HUES6 (cell line): Measurements from ENCODE around the gene EMCN.
"Not testable (repeated sequence)": the region's sequence is repeated elsewhere in the genome, so short reads cannot be mapped to it uniquely, and the experiment has no call there.

Experiments
- H3K27ac ChIP-seq: 2 replicates; pipeline ENCODE4 v1.7.0; 2013; ENCODE audit warnings: low read depth, mild to moderate bottlenecking, low read length, inconsistent platforms
- H3K27me3 ChIP-seq: 2 replicates; pipeline ENCODE4 v1.6.1; 2013; ENCODE audit warnings: low read length; ENCODE audit not compliant: control insufficient read depth, insufficient read depth
- H3K36me3 ChIP-seq: 2 replicates; pipeline ENCODE4 v1.6.1; 2013; ENCODE audit warnings: low read length; ENCODE audit not compliant: control insufficient read depth, insufficient read depth
- H3K4me1 ChIP-seq: 2 replicates; pipeline ENCODE4 v1.6.1; 2013; ENCODE audit warnings: low read length; ENCODE audit not compliant: control insufficient read depth, insufficient read depth
- H3K4me3 ChIP-seq: 2 replicates; pipeline ENCODE4 v1.5.1; 2013; ENCODE audit warnings: low read depth, low read length
- H3K9ac ChIP-seq: one replicate; pipeline ENCODE4 v1.6.1; 2013; ENCODE audit warnings: mild to moderate bottlenecking, low read length
- H3K9me3 ChIP-seq: 2 replicates; pipeline ENCODE4 v1.6.1; 2013; ENCODE audit warnings: low read depth, low read length; ENCODE audit not compliant: control insufficient read depth, insufficient read depth

EMCN gene

GRCh38 chr4:100386270-100386669 is 131.6 kb downstream of the EMCN start:
- Histone ChIP-seq H3K9ac (no peak overlapping the region), H3K4me1 (no peaks in the 10 kb centered on the region), H3K4me3 (no peak overlapping the region), H3K9me3 (no peaks in the 10 kb centered on the region), H3K36me3 (no peaks in the 10 kb centered on the region), H3K27me3 (no peaks in the 10 kb centered on the region), H3K27ac (no peak overlapping the region)

- not testable (repeated sequence) for H3K36me3 ChIP-seq, H3K4me1 ChIP-seq, H3K27ac ChIP-seq, H3K27me3 ChIP-seq, H3K9me3 ChIP-seq, H3K9ac ChIP-seq, H3K4me3 ChIP-seq
These were observed 137.4 kb downstream of the EMCN start for GRCh38 chr4:100380401-100380800.

GRCh38 chr4:100379583-100380105 is 138.2 kb downstream of the EMCN start:
- no peak overlapping the region for H3K9ac ChIP-seq
- H3K9me3 ChIP-seq, result no peaks in the 10 kb centered on the region
- H3K27ac ChIP-seq, result no peak overlapping the region
- no peaks in the 10 kb centered on the region for H3K36me3 ChIP-seq
- no peak overlapping the region for H3K4me3 ChIP-seq
- peaks cover 4% of the 10 kb centered on the region; the same call in 1 of the 2 replicates for H3K4me1 ChIP-seq
- H3K27me3 ChIP-seq, result no peaks in the 10 kb centered on the region

GRCh38 chr4:100372432-100372831 is 145.4 kb downstream of the EMCN start:
- Histone ChIP-seq H3K36me3 (no peaks in the 10 kb centered on the region), H3K9ac (no peak overlapping the region), H3K4me3 (no peak overlapping the region), H3K27me3 (no peaks in the 10 kb centered on the region), H3K9me3 (no peaks in the 10 kb centered on the region), H3K4me1 (no peaks in the 10 kb centered on the region), H3K27ac (no peak overlapping the region)

- Histone ChIP-seq H3K9me3 (no peaks in the 10 kb centered on the region), H3K4me3 (no peak overlapping the region), H3K4me1 (peaks cover 6% of the 10 kb centered on the region; the same call in 1 of the 2 replicates), H3K36me3 (no peaks in the 10 kb centered on the region), H3K27me3 (no peaks in the 10 kb centered on the region), H3K27ac (no peak overlapping the region), H3K9ac (no peak overlapping the region)
These were observed 148.0 kb downstream of the EMCN start for GRCh38 chr4:100369871-100370270.

- Histone ChIP-seq H3K9ac (no peak overlapping the region), H3K27me3 (no peaks in the 10 kb centered on the region), H3K36me3 (no peaks in the 10 kb centered on the region), H3K9me3 (no peaks in the 10 kb centered on the region), H3K4me3 (no peak overlapping the region), H3K27ac (no peak overlapping the region), H3K4me1 (peaks cover 6% of the 10 kb centered on the region; the same call in 1 of the 2 replicates)
These were observed 150.4 kb downstream of the EMCN start for GRCh38 chr4:100367451-100367850.

- Histone ChIP-seq H3K27ac (no peak overlapping the region), H3K36me3 (no peaks in the 10 kb centered on the region), H3K4me1 (peaks cover 6% of the 10 kb centered on the region; the same call in 1 of the 2 replicates), H3K9ac (no peak overlapping the region), H3K4me3 (no peak overlapping the region), H3K27me3 (no peaks in the 10 kb centered on the region), H3K9me3 (no peaks in the 10 kb centered on the region)
These were observed 151.6 kb downstream of the EMCN start for GRCh38 chr4:100366213-100366612.

GRCh38 chr4:100362366-100362765 is 155.5 kb downstream of the EMCN start:
- peaks cover 6% of the 10 kb centered on the region; the same call in 1 of the 2 replicates for H3K4me1 ChIP-seq
- no peaks in the 10 kb centered on the region for H3K27me3 ChIP-seq
- no peak overlapping the region for H3K9ac ChIP-seq
- H3K27ac ChIP-seq, result no peak overlapping the region
- H3K4me3 ChIP-seq, result no peak overlapping the region
- H3K9me3 ChIP-seq, result peaks cover 18% of the 10 kb centered on the region
- no peaks in the 10 kb centered on the region for H3K36me3 ChIP-seq

- Histone ChIP-seq H3K9ac (no peak overlapping the region), H3K36me3 (no peaks in the 10 kb centered on the region), H3K27me3 (no peaks in the 10 kb centered on the region), H3K27ac (no peak overlapping the region), H3K4me3 (no peak overlapping the region), H3K4me1 (peaks cover 4% of the 10 kb centered on the region; the same call in 1 of the 2 replicates), H3K9me3 (peaks cover 28% of the 10 kb centered on the region)
These were observed 156.5 kb downstream of the EMCN start for GRCh38 chr4:100361336-100361735.

- H3K9ac ChIP-seq, result no peak overlapping the region
- H3K27ac ChIP-seq, result no peak overlapping the region
- peaks cover 29% of the 10 kb centered on the region for H3K9me3 ChIP-seq
- H3K36me3 ChIP-seq, result no peaks in the 10 kb centered on the region
- no peak overlapping the region for H3K4me3 ChIP-seq
- H3K27me3 ChIP-seq, result no peaks in the 10 kb centered on the region
- no peaks in the 10 kb centered on the region for H3K4me1 ChIP-seq
These were observed 157.6 kb downstream of the EMCN start for GRCh38 chr4:100360211-100360610.

GRCh38 chr4:100359441-100359840 is 158.4 kb downstream of the EMCN start:
- Histone ChIP-seq H3K4me1 (no peaks in the 10 kb centered on the region), H3K27me3 (no peaks in the 10 kb centered on the region), H3K4me3 (no peak overlapping the region), H3K27ac (no peak overlapping the region), H3K9me3 (peaks cover 29% of the 10 kb centered on the region), H3K9ac (no peak overlapping the region), H3K36me3 (no peaks in the 10 kb centered on the region)

- H3K27ac ChIP-seq, result no peak overlapping the region
- no peaks in the 10 kb centered on the region for H3K4me1 ChIP-seq
- no peak overlapping the region for H3K9ac ChIP-seq
- H3K4me3 ChIP-seq, result no peak overlapping the region
- no peaks in the 10 kb centered on the region for H3K27me3 ChIP-seq
- no peaks in the 10 kb centered on the region for H3K36me3 ChIP-seq
- H3K9me3 ChIP-seq, result peaks cover 29% of the 10 kb centered on the region
These were observed 160.3 kb downstream of the EMCN start for GRCh38 chr4:100357542-100357941.
